ENCODE data around the gene KCNAB1. TPM values are rescaled to one million over a fixed set of nuclear protein-coding genes. Genes with fewer than 3 reads are reported as not detected.
A peak's percentile ranks its signal among the peaks of the same experiment; 100 is the strongest.

The KCNAB1 gene
- total RNA-seq, 1 donor from 2014 or later, result 2.4 TPM

- no peak for DNase-seq
- TF ChIP-seq CTCF (IDR thresholded peaks at IDR 0.05; ENCODE audit: borderline replicate concordance), result no peak
- Histone ChIP-seq H3K9me3 (replicated peaks) (no peaks in the 10 kb centered on the region), H3K27me3 (ENCODE audit: low read depth) (no peaks in the 10 kb centered on the region), H3K27ac (replicated peaks) (peak overlapping the region; percentile 79), H3K4me1 (peaks cover 37% of the 10 kb centered on the region), H3K36me3 (peaks cover 36% of the 10 kb centered on the region), H3K4me3 (no peak overlapping the region)
- intact Hi-C loops (cut with micrococcal nuclease), result loop anchor here (10.0 kb wide), 1 partner anchor 549 kb away; no protein-coding TSS in a partner anchor
Measured at GRCh38 chr3:156535798-156536197, 415.4 kb downstream of the KCNAB1 start.

GRCh38 chr3:156536524-156537316 is 416.3 kb downstream of the KCNAB1 start:
- H3K4me1 ChIP-seq, result peaks cover 47% of the 10 kb centered on the region
- no peak for TF ChIP-seq CTCF (IDR thresholded peaks at IDR 0.05; ENCODE audit: borderline replicate concordance)
- H3K9me3 ChIP-seq (replicated peaks), result no peaks in the 10 kb centered on the region
- no peak for DNase-seq
- H3K36me3 ChIP-seq, result peaks cover 32% of the 10 kb centered on the region
- intact Hi-C loops (cut with micrococcal nuclease), result loop anchor here (10.0 kb wide), 1 partner anchor 548 kb away; no protein-coding TSS in a partner anchor
- no peaks in the 10 kb centered on the region for H3K27me3 ChIP-seq (ENCODE audit: low read depth)
- H3K4me3 ChIP-seq, result no peak overlapping the region
- no peak overlapping the region for H3K27ac ChIP-seq (replicated peaks)

- Histone ChIP-seq H3K36me3 (peaks cover 42% of the 10 kb centered on the region), H3K27ac (replicated peaks) (peak overlapping the region; percentile 23), H3K4me3 (no peak overlapping the region), H3K4me1 (peaks cover 54% of the 10 kb centered on the region), H3K9me3 (replicated peaks) (no peaks in the 10 kb centered on the region), H3K27me3 (ENCODE audit: low read depth) (no peaks in the 10 kb centered on the region)
- intact Hi-C loops (cut with micrococcal nuclease), result loop anchor here (10.0 kb wide), 1 partner anchor 546 kb away; no protein-coding TSS in a partner anchor
- TF ChIP-seq CTCF (IDR thresholded peaks at IDR 0.05; ENCODE audit: borderline replicate concordance), result no peak
- no peak for DNase-seq
Measured at GRCh38 chr3:156539051-156539450, 418.7 kb downstream of the KCNAB1 start.

DNA sequence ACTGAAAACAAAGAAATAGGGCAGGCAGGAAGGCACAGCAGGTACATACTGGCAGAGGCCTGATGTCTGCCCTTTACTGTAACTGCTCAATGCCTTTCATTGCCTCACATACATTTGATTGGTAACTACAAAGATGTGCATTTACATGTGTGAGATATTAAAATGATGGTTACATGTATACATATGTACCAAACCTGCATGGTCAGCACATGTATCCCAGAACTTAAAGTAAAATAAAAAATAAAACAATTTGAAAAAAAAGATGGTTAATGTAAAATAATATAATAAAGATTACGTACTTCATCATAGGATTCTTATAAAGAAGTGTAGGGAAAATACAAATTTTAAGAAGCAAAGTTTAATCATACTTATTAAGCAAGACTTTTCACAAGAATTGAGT is 419.4 kb downstream of the KCNAB1 start:
- no peak overlapping the region for H3K4me3 ChIP-seq
- H3K4me1 ChIP-seq, result peaks cover 54% of the 10 kb centered on the region
- H3K27ac ChIP-seq (replicated peaks), result peak overlapping the region; percentile 23
- no peak for DNase-seq
- no peaks in the 10 kb centered on the region for H3K27me3 ChIP-seq (ENCODE audit: low read depth)
- H3K36me3 ChIP-seq, result peaks cover 48% of the 10 kb centered on the region
- TF ChIP-seq CTCF (IDR thresholded peaks at IDR 0.05; ENCODE audit: borderline replicate concordance), result no peak
- intact Hi-C loops (cut with micrococcal nuclease), result loop anchor here (10.0 kb wide), 1 partner anchor 545 kb away; no protein-coding TSS in a partner anchor
- H3K9me3 ChIP-seq (replicated peaks), result no peaks in the 10 kb centered on the region

DNA sequence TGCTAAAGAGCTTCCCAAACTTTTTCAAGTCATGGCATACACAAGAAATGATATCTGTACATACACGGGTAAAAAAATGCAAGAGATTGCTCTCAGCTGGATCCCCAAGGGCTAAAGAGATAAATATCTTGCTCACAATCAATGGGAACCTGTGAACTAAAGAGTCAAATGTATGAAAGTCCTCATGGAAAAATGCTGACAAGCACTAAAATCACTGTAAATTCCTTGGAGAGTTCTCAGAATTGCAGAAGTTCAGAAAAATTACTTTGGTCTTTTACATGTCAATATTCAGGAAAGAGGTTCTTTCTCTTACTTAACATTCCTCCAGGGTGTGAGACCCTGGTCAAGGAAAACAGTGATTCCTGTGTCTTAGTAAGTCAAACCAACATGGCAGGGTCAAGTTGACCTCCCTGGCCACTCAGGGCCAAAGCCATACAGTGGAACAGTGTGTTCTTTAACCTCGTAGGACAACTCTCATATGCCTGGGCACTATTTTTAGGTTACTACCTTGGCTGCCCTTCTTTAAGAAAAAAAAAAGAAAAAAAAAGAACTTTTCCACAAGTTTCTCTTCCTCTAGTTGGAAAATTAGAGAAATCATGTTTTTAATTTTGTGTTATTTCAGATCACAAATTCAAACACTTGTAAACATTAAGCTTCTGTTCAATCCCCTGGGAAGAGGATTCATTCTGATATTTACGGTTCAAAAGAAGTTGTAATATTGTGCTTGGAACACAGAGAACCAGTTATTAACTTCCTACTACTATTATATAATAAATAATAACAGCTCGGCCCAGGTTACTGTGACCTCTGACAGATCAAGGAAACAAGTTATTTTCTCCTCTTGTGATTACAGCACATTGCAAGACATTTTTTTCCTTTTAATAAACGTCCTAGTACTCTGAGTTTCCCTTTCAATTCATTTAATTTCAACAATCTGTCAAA is 422.0 kb downstream of the KCNAB1 start:
- intact Hi-C loops (cut with micrococcal nuclease), result no loop called here
- peak overlapping the region; percentile 96 for H3K27ac ChIP-seq (replicated peaks)
- H3K27me3 ChIP-seq (ENCODE audit: low read depth), result no peaks in the 10 kb centered on the region
- H3K36me3 ChIP-seq, result peaks cover 69% of the 10 kb centered on the region
- DNase-seq, result no peak
- peaks cover 68% of the 10 kb centered on the region for H3K4me1 ChIP-seq
- TF ChIP-seq CTCF (IDR thresholded peaks at IDR 0.05; ENCODE audit: borderline replicate concordance), result no peak
- H3K4me3 ChIP-seq, result peak overlapping the region; percentile 15
- no peaks in the 10 kb centered on the region for H3K9me3 ChIP-seq (replicated peaks)
